Fibroblast of lung (primary cell): ENCODE data around the gene MDN1.

ENCODE experiments used
- CTCF ChIP-seq, 2 donors: IDR thresholded peaks in 1 of 2; conservative IDR thresholded peaks in 1 of 2; 1 replicate in 1 of 2; 2 replicates in 1 of 2; pipeline ENCODE4 v1.5.1; 2011 to 2012; ENCODE audit warnings: low read length in 2 of 2, control low read depth in 1 of 2, inconsistent platforms in 1 of 2, low read depth in 1 of 2, mild to moderate bottlenecking in 1 of 2
- EZH2 ChIP-seq: IDR thresholded peaks from 2 replicates; pipeline ENCODE4 v1.5.1; 2012; ENCODE audit warnings: low read length, control low read depth, mild to moderate bottlenecking; ENCODE audit errors: missing control alignments

GRCh38 chr6:89817481-89817880 is 2.1 kb downstream of the MDN1 start:
- no peak for TF ChIP-seq CTCF (conservative IDR thresholded peaks at IDR 0.05 in 1 of 2, IDR thresholded peaks at IDR 0.05 in 1 of 2; ENCODE audit: low read depth in 1 of 2, low read length in 2 of 2)
- no peak for TF ChIP-seq EZH2
